Measurements from ENCODE around the gene ADAMTS2.

- no peak for TF ChIP-seq CTCF (IDR thresholded peaks at IDR 0.05; ENCODE audit: control extremely low read depth in 1 of 3, insufficient read depth in 1 of 3, low read depth in 1 of 3, low read length in 3 of 3)
- no peak for TF ChIP-seq ATF3 (IDR thresholded peaks at IDR 0.05; ENCODE audit: insufficient read depth, low read depth, low read length)
- no peak for TF ChIP-seq CREB1 (IDR thresholded peaks at IDR 0.05)
Measured at GRCh38 chr5:179337796-179338676, 7.2 kb downstream of the ADAMTS2 start.
